HepG2 (cell line): ENCODE results near the gene PLCD4. TPM values are rescaled to one million over a fixed set of nuclear protein-coding genes. Genes with fewer than 3 reads are reported as not detected.

Experiments used
- ARID2 ChIP-seq: sonication (generic); formaldehyde crosslinking; IDR thresholded peaks from 2 replicates; pipeline ENCODE4 v1.8.1; 2022; ENCODE audit warnings: mild to moderate bottlenecking, missing genetic modification reagents, borderline replicate concordance
- ARID5B ChIP-seq: IDR thresholded peaks from 2 replicates; pipeline ENCODE4 v1.4.0; 2020; ENCODE audit warnings: mild to moderate bottlenecking, missing genetic modification reagents
- CAMTA2 ChIP-seq: sonication (generic); formaldehyde crosslinking; IDR thresholded peaks from 2 replicates; pipeline ENCODE4 v1.4.0; 2020; ENCODE audit warnings: mild to moderate bottlenecking, missing genetic modification reagents, borderline replicate concordance
- FOXA3 ChIP-seq: IDR thresholded peaks from 2 replicates; pipeline ENCODE4 v1.6.1; 2016; ENCODE audit warnings: missing genetic modification reagents, missing compliant biosample characterization
- FOXK1 ChIP-seq: sonication (generic); formaldehyde crosslinking; IDR thresholded peaks from 2 replicates; pipeline ENCODE4 v1.4.0; 2020; ENCODE audit warnings: low read depth, missing genetic modification reagents, borderline replicate concordance
- HCFC1 ChIP-seq: fragments of 150-350 bp; IDR thresholded peaks from 2 replicates; pipeline ENCODE4 v1.6.1; 2014; ENCODE audit warnings: low read depth, low read length
- HNRNPLL ChIP-seq: fragments of 200-400 bp; formaldehyde crosslinking; IDR thresholded peaks from 2 replicates; pipeline ENCODE4 v1.6.1; 2017; ENCODE audit warnings: mild to moderate bottlenecking, low read depth, low read length; ENCODE audit not compliant: poor library complexity, severe bottlenecking
- ISX ChIP-seq: sonication (generic); formaldehyde crosslinking; conservative IDR thresholded peaks from 2 replicates; pipeline ENCODE4 v1.5.0; 2020; ENCODE audit warnings: missing genetic modification reagents
- KAT2B ChIP-seq: fragments of 150-350 bp; IDR thresholded peaks from 2 replicates; pipeline ENCODE4 v1.6.1; 2014; ENCODE audit warnings: low read depth, low read length, borderline replicate concordance
- KAT7 ChIP-seq: IDR thresholded peaks from 2 replicates; pipeline ENCODE4 v1.6.1; 2018; ENCODE audit warnings: borderline replicate concordance, missing compliant biosample characterization
- MATR3 ChIP-seq: sonication (generic); formaldehyde crosslinking; IDR thresholded peaks from 2 replicates; pipeline ENCODE4 v1.4.0; 2020; ENCODE audit warnings: missing genetic modification reagents
- NCOR1 ChIP-seq: fragments of 200-600 bp; sonication (generic); IDR thresholded peaks from 2 replicates; pipeline ENCODE4 v1.7.0; 2017; ENCODE audit warnings: antibody characterized with exemption, low read length, borderline replicate concordance
- NFRKB ChIP-seq: fragments of 450-650 bp; IDR thresholded peaks from 2 replicates; pipeline ENCODE4 v1.6.1; 2017
- POGZ ChIP-seq: sonication (generic); formaldehyde crosslinking; IDR thresholded peaks from 2 replicates; pipeline ENCODE4 v1.4.0; 2020; ENCODE audit warnings: mild to moderate bottlenecking, missing genetic modification reagents
- POLR2G ChIP-seq: fragments of 200-400 bp; formaldehyde crosslinking; IDR thresholded peaks from 2 replicates; pipeline ENCODE4 v1.6.1; 2018; ENCODE audit warnings: mild to moderate bottlenecking, low read depth, low read length, moderate library complexity
- PTBP1 ChIP-seq: fragments of 200-400 bp; formaldehyde crosslinking; IDR thresholded peaks from 2 replicates; pipeline ENCODE4 v1.6.1; 2018; ENCODE audit warnings: low read length, low read depth; ENCODE audit not compliant: poor library complexity, severe bottlenecking
- THAP7 ChIP-seq: sonication (generic); formaldehyde crosslinking; IDR thresholded peaks from 2 replicates; pipeline ENCODE4 v1.8.1; 2023; ENCODE audit warnings: mild to moderate bottlenecking, missing genetic modification reagents
- TMF1 ChIP-seq: sonication (generic); formaldehyde crosslinking; IDR thresholded peaks from 2 replicates; pipeline ENCODE4 v1.8.1; 2022; ENCODE audit warnings: low read depth, missing genetic modification reagents
- UBTF ChIP-seq: sonication (generic); formaldehyde crosslinking; IDR thresholded peaks from 2 replicates; pipeline ENCODE4 v1.4.0; 2020; ENCODE audit warnings: mild to moderate bottlenecking, missing genetic modification reagents
- ZMAT3 ChIP-seq: sonication (generic); formaldehyde crosslinking; conservative IDR thresholded peaks from 2 replicates; pipeline ENCODE4 v1.7.0; 2021; ENCODE audit warnings: missing genetic modification reagents
- ZNF292 ChIP-seq: sonication (generic); formaldehyde crosslinking; IDR thresholded peaks from 2 replicates; pipeline ENCODE4 v1.8.1; 2022; ENCODE audit warnings: mild to moderate bottlenecking, low read depth, missing genetic modification reagents, borderline replicate concordance
- ZNF383 ChIP-seq: sonication (generic); formaldehyde crosslinking; IDR thresholded peaks from 2 replicates; pipeline ENCODE4 v1.4.0; 2020; ENCODE audit warnings: missing genetic modification reagents, mild to moderate bottlenecking, borderline replicate concordance
- ZNF615 ChIP-seq: sonication (generic); formaldehyde crosslinking; IDR thresholded peaks from 2 replicates; pipeline ENCODE4 v1.5.0; 2020; ENCODE audit warnings: mild to moderate bottlenecking, missing genetic modification reagents, borderline replicate concordance
- ZNF777 ChIP-seq: sonication (generic); formaldehyde crosslinking; IDR thresholded peaks from 2 replicates; pipeline ENCODE4 v1.4.0; 2020; ENCODE audit warnings: missing genetic modification reagents
- ZNF790 ChIP-seq: sonication (generic); formaldehyde crosslinking; IDR thresholded peaks from 2 replicates; pipeline ENCODE4 v1.8.0; 2022; ENCODE audit warnings: missing genetic modification reagents, mild to moderate bottlenecking, borderline replicate concordance
- polyA plus RNA-seq, 8 experiments: library from polyadenylated mRNA; depleted of rRNA in 3 of 8; stranded (reverse) in 7 of 8; unstranded in 1 of 8; fragments of >200 nt; fragmentation: Illumina TruSeq in 4 of 8; extraction: Trizol in 4 of 8; gene quantifications; 2 replicates each; pipeline versions ENCODE4 v1.2.1 to v1.2.3, GENCODE V29; 2011 to 2016; ENCODE audit warnings: low read depth in 4 of 8, missing spikeins in 1 of 8, mixed read lengths in 1 of 8; ENCODE audit not compliant: insufficient read depth in 1 of 8
- total RNA-seq, 5 experiments: library from RNA; depleted of rRNA; stranded (reverse); fragments of >200 nt; fragmentation: Illumina TruSeq; extraction: Trizol; gene quantifications; 2 replicates each; pipeline ENCODE4 v1.2.3, GENCODE V29; 2016; ENCODE audit warnings: low read depth in 1 of 5

Gene PLCD4
- total and polyA plus RNA-seq, 2 of the 13 experiments (the other 11 are each of a cell fraction or from before 2014, with no cell fraction given): 0.26 TPM; not detected in 1

- TF ChIP-seq ARID5B (CRISPR knock-in tag): no peak
- peak; percentile 45; the same call in 1 of the 2 replicates for TF ChIP-seq ZNF292
- peak; percentile 82 for TF ChIP-seq HNRNPLL
- TF ChIP-seq ZNF790 (CRISPR knock-in tag): no peak
- 0 out of 2 replicates have a peak, but pooled peaks have one; percentile 30 for TF ChIP-seq KAT7 (CRISPR knock-in tag)
- no peak for TF ChIP-seq ZNF615 (CRISPR knock-in tag)
- TF ChIP-seq ZNF777 (CRISPR knock-in tag): peak; percentile 83
- TF ChIP-seq THAP7 (CRISPR knock-in tag): no peak
- TF ChIP-seq POGZ (CRISPR knock-in tag): no peak
- TF ChIP-seq NFRKB: no peak
- TF ChIP-seq ARID2: no peak
- peak; percentile 77; the same call in 1 of the 2 replicates for TF ChIP-seq UBTF
- TF ChIP-seq POLR2G: peak; percentile 70
- no peak for TF ChIP-seq ZNF383 (CRISPR knock-in tag)
- no peak for TF ChIP-seq ZMAT3
- no peak for TF ChIP-seq CAMTA2 (CRISPR knock-in tag)
- TF ChIP-seq FOXA3 (CRISPR knock-in tag): no peak
- no peak for TF ChIP-seq MATR3
- 0 out of 2 replicates have a peak, but pooled peaks have one; percentile 3 for TF ChIP-seq NCOR1
- no peak for TF ChIP-seq FOXK1 (CRISPR knock-in tag)
- TF ChIP-seq ISX (CRISPR knock-in tag): peak; percentile 78
- no peak for TF ChIP-seq TMF1 (CRISPR knock-in tag)
- peak; percentile 82; the same call in 1 of the 2 replicates for TF ChIP-seq KAT2B
- peak; percentile 7; the same call in 1 of the 2 replicates for TF ChIP-seq HCFC1
- TF ChIP-seq PTBP1: peak; percentile 86
Measured at GRCh38 chr2:218569038-218569431, 38.7 kb upstream of the PLCD4 start (continued).
